ENCODE results near the gene F11R. TPM values are rescaled to one million over a fixed set of nuclear protein-coding genes. Genes with fewer than 3 reads are reported as not detected.
"Not testable (repeated sequence)": the region's sequence is repeated elsewhere in the genome, so short reads cannot be mapped to it uniquely, and the experiment has no call there.

The F11R gene
- total RNA-seq, 1 donor from 2014 or later = 10.9 TPM

GRCh38 chr1:161012420-161012819 lies 8.5 kb downstream of the F11R start:
- DNase-seq = no peak

GRCh38 chr1:161009602-161010211 lies 11.2 kb downstream of the F11R start:
- DNase-seq = no peak

- no peak for DNase-seq
Measured at GRCh38 chr1:161008869-161009510, 12.0 kb downstream of the F11R start.

- no peak for DNase-seq
Measured at GRCh38 chr1:161007369-161007768, 13.6 kb downstream of the F11R start.

- DNase-seq = no peak
Measured at GRCh38 chr1:161006563-161006962, 14.4 kb downstream of the F11R start.

- no peak for DNase-seq
Measured at GRCh38 chr1:161001525-161001924, 19.4 kb downstream of the F11R start.

GRCh38 chr1:161000736-161001480 lies 20.0 kb downstream of the F11R start:
- DNase-seq = no peak

- DNase-seq = no peak
Measured at GRCh38 chr1:160999376-160999775, 21.6 kb downstream of the F11R start.

GRCh38 chr1:160997323-160998038 lies 23.5 kb downstream of the F11R start:
- no peak for DNase-seq

- no peak for DNase-seq
Measured at GRCh38 chr1:160996178-160996577, 24.8 kb downstream of the F11R start.

- DNase-seq = no peak
Measured at GRCh38 chr1:160993544-160994193, 27.3 kb downstream of the F11R start.

- not testable (repeated sequence) for DNase-seq
Measured at GRCh38 chr1:160992036-160992435, 28.9 kb downstream of the F11R start.

- DNase-seq = no peak
Measured at GRCh38 chr1:160987359-160988050, 33.4 kb downstream of the F11R start.

- no peak for DNase-seq
Measured at GRCh38 chr1:160985723-160986122, 35.2 kb downstream of the F11R start.

GRCh38 chr1:160981584-160982411 lies 39.2 kb downstream of the F11R start:
- DNase-seq = no peak

GRCh38 chr1:160979286-160979685 lies 41.7 kb downstream of the F11R start:
- no peak for DNase-seq

- DNase-seq = no peak
Measured at GRCh38 chr1:160978510-160978927, 42.4 kb downstream of the F11R start.

- DNase-seq = no peak
Measured at GRCh38 chr1:160975026-160975425, 45.9 kb downstream of the F11R start.

- DNase-seq = no peak
Measured at GRCh38 chr1:160973491-160973890, 47.5 kb downstream of the F11R start.

GRCh38 chr1:160972939-160973338 lies 48.0 kb downstream of the F11R start:
- no peak for DNase-seq

- DNase-seq = no peak
Measured at GRCh38 chr1:160971618-160972056, 49.3 kb downstream of the F11R start.

Measured in occipital lobe (tissue), 2 donors.